ENCODE measurements around the gene TBL1Y.

TBL1Y gene

GRCh38 chrY:6909856-6910255 is 641 bp upstream of the TBL1Y start:
- no peaks in the 10 kb centered on the region for H3K36me3 ChIP-seq (ENCODE audit: insufficient read depth, insufficient read length, low read length)
- peak overlapping the region; percentile 37 for H3K4me3 ChIP-seq (ENCODE audit: insufficient read length, low read depth)
- no peak for DNase-seq (ENCODE audit: low read depth, low spot score)
- peak overlapping the region; percentile 64 for H3K9ac ChIP-seq (ENCODE audit: insufficient read length, low read depth)
- TF ChIP-seq SUZ12 (IDR thresholded peaks at IDR 0.05; ENCODE audit: extremely low read depth, insufficient read depth, insufficient read length), result no peak
- TF ChIP-seq ZNF274 (IDR thresholded peaks at IDR 0.05; ENCODE audit: low read depth, low read length), result no peak
- TF ChIP-seq YY1 (IDR thresholded peaks at IDR 0.05; ENCODE audit: insufficient read depth, insufficient read length), result no peak
- H3K4me1 ChIP-seq (ENCODE audit: insufficient read depth, insufficient read length), result peaks cover 2% of the 10 kb centered on the region
- H3K9me3 ChIP-seq (ENCODE audit: insufficient read depth, low read length), result no peaks in the 10 kb centered on the region
- no peaks in the 10 kb centered on the region for H3K27me3 ChIP-seq (ENCODE audit: insufficient read depth, insufficient read length)

- H3K27me3 ChIP-seq (ENCODE audit: insufficient read depth, insufficient read length), result no peaks in the 10 kb centered on the region
- H3K4me3 ChIP-seq (ENCODE audit: insufficient read length, low read depth), result peak within 1 kb of the TSS; percentile 47
- H3K36me3 ChIP-seq (ENCODE audit: insufficient read depth, insufficient read length, low read length), result peaks cover 8% of the 10 kb centered on the region
- no peaks in the 10 kb centered on the region for H3K9me3 ChIP-seq (ENCODE audit: insufficient read depth, low read length)
- no peak for TF ChIP-seq SUZ12 (IDR thresholded peaks at IDR 0.05; ENCODE audit: extremely low read depth, insufficient read depth, insufficient read length)
- no peak for TF ChIP-seq ZNF274 (IDR thresholded peaks at IDR 0.05; ENCODE audit: low read depth, low read length)
- no peak for TF ChIP-seq YY1 (IDR thresholded peaks at IDR 0.05; ENCODE audit: insufficient read depth, insufficient read length)
- H3K9ac ChIP-seq (ENCODE audit: insufficient read length, low read depth), result peak within 1 kb of the TSS; percentile 64
- H3K4me1 ChIP-seq (ENCODE audit: insufficient read depth, insufficient read length), result peaks cover 2% of the 10 kb centered on the region
- no peak for DNase-seq (ENCODE audit: low read depth, low spot score)
Observed at GRCh38 chrY:6911253-6911881, 870 bp downstream of the TBL1Y start, which contains the start of gene AMELY. Gene AMELY, minus strand, starts transcription at chrY:6911752. Its CDS starts 39,144 bp downstream, at chrY:6872608.

GRCh38 chrY:6913362-6913761 is 2.9 kb downstream of the TBL1Y start:
- Histone ChIP-seq H3K4me1 (ENCODE audit: insufficient read depth, insufficient read length) (peaks cover 2% of the 10 kb centered on the region), H3K9me3 (ENCODE audit: insufficient read depth, low read length) (no peaks in the 10 kb centered on the region; the same call in 1 of the 2 replicates), H3K4me3 (ENCODE audit: insufficient read length, low read depth) (no peak overlapping the region), H3K9ac (ENCODE audit: insufficient read length, low read depth) (no peak overlapping the region), H3K27me3 (ENCODE audit: insufficient read depth, insufficient read length) (no peaks in the 10 kb centered on the region), H3K36me3 (ENCODE audit: insufficient read depth, insufficient read length, low read length) (peaks cover 11% of the 10 kb centered on the region)
- DNase-seq (ENCODE audit: low read depth, low spot score), result no peak
- TF ChIP-seq YY1 (IDR thresholded peaks at IDR 0.05; ENCODE audit: insufficient read depth, insufficient read length) (no peak), SUZ12 (IDR thresholded peaks at IDR 0.05; ENCODE audit: extremely low read depth, insufficient read depth, insufficient read length) (no peak), ZNF274 (IDR thresholded peaks at IDR 0.05; ENCODE audit: low read depth, low read length) (no peak)

GRCh38 chrY:6921061-6921460 is 10.6 kb downstream of the TBL1Y start:
- no peak for DNase-seq (ENCODE audit: low read depth, low spot score)
- H3K4me1 ChIP-seq (ENCODE audit: insufficient read depth, insufficient read length), result no peaks in the 10 kb centered on the region
- peaks cover 4% of the 10 kb centered on the region for H3K36me3 ChIP-seq (ENCODE audit: insufficient read depth, insufficient read length, low read length)
- H3K4me3 ChIP-seq (ENCODE audit: insufficient read length, low read depth), result no peak overlapping the region
- TF ChIP-seq YY1 (IDR thresholded peaks at IDR 0.05; ENCODE audit: insufficient read depth, insufficient read length) (no peak), ZNF274 (IDR thresholded peaks at IDR 0.05; ENCODE audit: low read depth, low read length) (no peak), SUZ12 (IDR thresholded peaks at IDR 0.05; ENCODE audit: extremely low read depth, insufficient read depth, insufficient read length) (no peak)
- H3K9ac ChIP-seq (ENCODE audit: insufficient read length, low read depth), result no peak overlapping the region
- H3K9me3 ChIP-seq (ENCODE audit: insufficient read depth, low read length), result peaks cover 13% of the 10 kb centered on the region; the same call in 1 of the 2 replicates
- H3K27me3 ChIP-seq (ENCODE audit: insufficient read depth, insufficient read length), result no peaks in the 10 kb centered on the region

- Histone ChIP-seq H3K9me3 (ENCODE audit: insufficient read depth, low read length) (no peaks in the 10 kb centered on the region), H3K4me3 (ENCODE audit: insufficient read length, low read depth) (no peak overlapping the region), H3K27me3 (ENCODE audit: insufficient read depth, insufficient read length) (no peaks in the 10 kb centered on the region)
Observed at GRCh38 chrY:6928265-6928664, 17.8 kb downstream of the TBL1Y start.

GRCh38 chrY:6929237-6929636 is 18.7 kb downstream of the TBL1Y start:
- Histone ChIP-seq H3K4me3 (ENCODE audit: insufficient read length, low read depth) (no peak overlapping the region), H3K9me3 (ENCODE audit: insufficient read depth, low read length) (no peaks in the 10 kb centered on the region), H3K4me1 (ENCODE audit: insufficient read depth, insufficient read length) (no peaks in the 10 kb centered on the region), H3K36me3 (ENCODE audit: insufficient read depth, insufficient read length, low read length) (no peaks in the 10 kb centered on the region), H3K27me3 (ENCODE audit: insufficient read depth, insufficient read length) (no peaks in the 10 kb centered on the region), H3K9ac (ENCODE audit: insufficient read length, low read depth) (no peak overlapping the region)
- no peak for TF ChIP-seq ZNF274 (IDR thresholded peaks at IDR 0.05; ENCODE audit: low read depth, low read length)
- no peak for TF ChIP-seq SUZ12 (IDR thresholded peaks at IDR 0.05; ENCODE audit: extremely low read depth, insufficient read depth, insufficient read length)
- TF ChIP-seq YY1 (IDR thresholded peaks at IDR 0.05; ENCODE audit: insufficient read depth, insufficient read length), result no peak
- DNase-seq (ENCODE audit: low read depth, low spot score), result no peak

More at GRCh38 chrY:6928265-6928664, 17.8 kb downstream of the TBL1Y start:
- no peak overlapping the region for H3K9ac ChIP-seq (ENCODE audit: insufficient read length, low read depth)
- no peak for DNase-seq (ENCODE audit: low read depth, low spot score)
- no peaks in the 10 kb centered on the region for H3K4me1 ChIP-seq (ENCODE audit: insufficient read depth, insufficient read length)
- TF ChIP-seq YY1 (IDR thresholded peaks at IDR 0.05; ENCODE audit: insufficient read depth, insufficient read length) (no peak), ZNF274 (IDR thresholded peaks at IDR 0.05; ENCODE audit: low read depth, low read length) (no peak), SUZ12 (IDR thresholded peaks at IDR 0.05; ENCODE audit: extremely low read depth, insufficient read depth, insufficient read length) (no peak)
- H3K36me3 ChIP-seq (ENCODE audit: insufficient read depth, insufficient read length, low read length), result no peaks in the 10 kb centered on the region

- TF ChIP-seq YY1 (IDR thresholded peaks at IDR 0.05; ENCODE audit: insufficient read depth, insufficient read length) (no peak), ZNF274 (IDR thresholded peaks at IDR 0.05; ENCODE audit: low read depth, low read length) (no peak), SUZ12 (IDR thresholded peaks at IDR 0.05; ENCODE audit: extremely low read depth, insufficient read depth, insufficient read length) (no peak)
- H3K9ac ChIP-seq (ENCODE audit: insufficient read length, low read depth), result no peak overlapping the region
- H3K4me1 ChIP-seq (ENCODE audit: insufficient read depth, insufficient read length), result no peaks in the 10 kb centered on the region
- H3K27me3 ChIP-seq (ENCODE audit: insufficient read depth, insufficient read length), result no peaks in the 10 kb centered on the region
- H3K36me3 ChIP-seq (ENCODE audit: insufficient read depth, insufficient read length, low read length), result no peaks in the 10 kb centered on the region
- H3K4me3 ChIP-seq (ENCODE audit: insufficient read length, low read depth), result no peak overlapping the region
- no peak for DNase-seq (ENCODE audit: low read depth, low spot score)
- no peaks in the 10 kb centered on the region for H3K9me3 ChIP-seq (ENCODE audit: insufficient read depth, low read length)
Observed at GRCh38 chrY:6931779-6932396, 21.4 kb downstream of the TBL1Y start.

Data from NT2/D1 (cell line).